ENCODE measurements around the gene CBY1. TPM values are rescaled to one million over a fixed set of nuclear protein-coding genes. Genes with fewer than 3 reads are reported as not detected.
"Not testable (repeated sequence)": the region's sequence is repeated elsewhere in the genome, so short reads cannot be mapped to it uniquely, and the experiment has no call there.

Gene CBY1
- total and polyA plus RNA-seq, 7 donors = 15.4 to 39.5 (median 22.8) TPM

DNA sequence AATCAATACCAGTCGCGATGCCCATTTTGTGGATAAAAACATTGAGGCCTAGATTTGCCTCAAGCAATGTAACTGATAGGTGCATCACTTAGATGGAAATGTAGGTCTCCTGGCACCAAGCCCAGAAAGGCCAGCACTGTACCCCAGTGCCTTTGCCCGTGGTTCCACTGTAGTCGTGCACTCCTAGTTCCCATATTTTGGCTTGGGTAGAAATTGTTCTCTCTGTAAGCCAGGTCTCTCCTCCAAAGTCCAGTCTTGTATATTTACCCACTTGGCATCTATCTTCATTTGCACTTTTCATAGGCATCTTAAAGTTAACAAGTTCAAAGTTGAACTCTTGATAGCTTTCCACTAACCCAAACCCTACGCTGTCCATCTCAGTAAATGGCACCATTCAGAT, 44.9 kb upstream of the CBY1 start:
- ATAC-seq (no peak), DNase-seq (no peak)
- Histone ChIP-seq H3K27me3 (ENCODE audit: insufficient read depth in 3 of 3, low read length in 2 of 3) (no peaks in the 10 kb centered on the region), H3K9me3 (no peaks in the 10 kb centered on the region), H3K36me3 (ENCODE audit: insufficient read depth in 1 of 2, low read depth in 1 of 2) (no peaks in the 10 kb centered on the region), H3K4me3 (no peak overlapping the region), H3K27ac (no peak overlapping the region), H3K4me1 (peaks cover 5% of the 10 kb centered on the region)
- intact Hi-C loops (cut with DNase I) = loop anchor here in 1 of 2 donors (5.0 kb wide), 1 partner anchor 66 kb away; no protein-coding TSS in a partner anchor
- TF ChIP-seq, protein P1, sequence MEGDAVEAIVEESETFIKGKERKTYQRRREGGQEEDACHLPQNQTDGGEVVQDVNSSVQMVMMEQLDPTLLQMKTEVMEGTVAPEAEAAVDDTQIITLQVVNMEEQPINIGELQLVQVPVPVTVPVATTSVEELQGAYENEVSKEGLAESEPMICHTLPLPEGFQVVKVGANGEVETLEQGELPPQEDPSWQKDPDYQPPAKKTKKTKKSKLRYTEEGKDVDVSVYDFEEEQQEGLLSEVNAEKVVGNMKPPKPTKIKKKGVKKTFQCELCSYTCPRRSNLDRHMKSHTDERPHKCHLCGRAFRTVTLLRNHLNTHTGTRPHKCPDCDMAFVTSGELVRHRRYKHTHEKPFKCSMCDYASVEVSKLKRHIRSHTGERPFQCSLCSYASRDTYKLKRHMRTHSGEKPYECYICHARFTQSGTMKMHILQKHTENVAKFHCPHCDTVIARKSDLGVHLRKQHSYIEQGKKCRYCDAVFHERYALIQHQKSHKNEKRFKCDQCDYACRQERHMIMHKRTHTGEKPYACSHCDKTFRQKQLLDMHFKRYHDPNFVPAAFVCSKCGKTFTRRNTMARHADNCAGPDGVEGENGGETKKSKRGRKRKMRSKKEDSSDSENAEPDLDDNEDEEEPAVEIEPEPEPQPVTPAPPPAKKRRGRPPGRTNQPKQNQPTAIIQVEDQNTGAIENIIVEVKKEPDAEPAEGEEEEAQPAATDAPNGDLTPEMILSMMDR (IDR thresholded peaks at IDR 0.05) = no peak
- WGBS, 3 donors = 93 to 98% (median 95%) methylated on average over 5 of the region's 5 CpGs

DNA sequence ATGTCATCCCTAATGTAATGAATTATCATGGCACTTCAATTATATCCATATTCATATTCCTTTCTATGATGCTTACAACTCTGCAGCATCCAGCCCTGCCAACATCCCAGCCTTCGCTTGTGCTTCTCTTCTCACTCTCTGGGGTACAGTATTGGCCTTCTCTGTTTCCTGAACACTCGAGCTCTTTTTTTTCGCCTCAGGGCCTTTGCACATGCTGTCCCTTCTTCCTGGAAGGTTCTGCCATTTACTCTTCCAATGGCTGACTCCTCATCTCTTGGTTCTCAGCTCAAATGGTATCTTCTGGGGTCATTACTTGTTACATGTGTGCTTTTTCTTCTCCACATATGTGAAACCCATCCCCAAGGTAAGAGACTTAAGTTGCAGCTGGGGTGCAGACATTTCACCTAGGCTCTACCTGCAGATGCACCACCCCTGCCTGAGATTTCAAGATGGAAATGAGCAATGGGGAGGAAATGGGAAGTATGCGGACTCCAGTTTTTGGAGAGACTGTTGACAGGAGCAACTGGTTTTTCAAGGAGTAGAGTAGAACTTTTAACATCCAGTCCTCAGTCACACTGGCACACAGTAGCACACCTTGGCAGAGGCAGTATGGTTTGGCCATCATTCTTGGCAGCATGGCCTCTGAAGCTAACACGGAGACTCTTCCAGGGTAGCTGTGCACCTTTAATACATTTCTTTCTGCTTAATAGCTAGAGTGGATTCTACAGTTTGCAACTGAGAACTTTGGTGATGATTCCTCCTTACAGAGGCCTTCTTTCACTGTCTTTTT, 44.0 kb upstream of the CBY1 start:
- peak in 2 of 4 donors; percentile 53 to 56 for ATAC-seq
- 76 to 79% (median 78%) methylated on average over 5 of the region's 5 CpGs for WGBS, 3 donors
- Histone ChIP-seq H3K4me3 (no peak overlapping the region), H3K9me3 (no peaks in the 10 kb centered on the region), H3K27me3 (ENCODE audit: insufficient read depth in 3 of 3, low read length in 2 of 3) (no peaks in the 10 kb centered on the region), H3K27ac (no peak overlapping the region), H3K36me3 (ENCODE audit: insufficient read depth in 1 of 2, low read depth in 1 of 2) (no peaks in the 10 kb centered on the region), H3K4me1 (no peaks in the 10 kb centered on the region)
- TF ChIP-seq, protein P1 (IDR thresholded peaks at IDR 0.05) = no peak
- no peak for DNase-seq
- intact Hi-C loops (cut with DNase I) = loop anchor here in 1 of 2 donors (5.0 kb wide), 1 partner anchor 65 kb away; no protein-coding TSS in a partner anchor

DNA sequence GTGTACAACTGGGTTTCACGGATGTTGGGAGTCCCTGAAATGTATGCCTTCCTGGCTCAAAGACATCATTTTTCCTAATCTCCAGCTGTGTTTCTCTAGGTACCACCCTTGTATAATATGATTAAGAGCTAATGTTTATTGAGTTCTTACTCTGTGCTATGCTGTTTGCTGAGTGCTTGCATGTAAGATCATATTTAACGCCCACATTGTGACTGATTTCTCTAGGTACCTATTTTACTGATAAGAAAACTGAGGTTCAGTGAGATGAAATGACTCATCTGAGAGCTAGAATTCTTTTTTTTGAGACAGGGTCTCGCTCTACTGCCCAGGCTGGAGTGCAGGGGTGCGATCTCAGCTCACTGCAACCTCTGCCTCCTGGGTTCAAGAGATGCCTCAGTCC, 42.9 kb upstream of the CBY1 start:
- peak overlapping the region; percentile 73 for H3K27ac ChIP-seq
- no peaks in the 10 kb centered on the region for H3K36me3 ChIP-seq (ENCODE audit: insufficient read depth in 1 of 2, low read depth in 1 of 2)
- H3K4me1 ChIP-seq = no peaks in the 10 kb centered on the region
- WGBS, 3 donors = 92 to 96% (median 95%) methylated on average over 4 of the region's 4 CpGs
- ATAC-seq = no peak
- no peaks in the 10 kb centered on the region for H3K27me3 ChIP-seq (ENCODE audit: insufficient read depth in 3 of 3, low read length in 2 of 3)
- TF ChIP-seq, protein P1 (IDR thresholded peaks at IDR 0.05) = no peak
- intact Hi-C loops (cut with DNase I) = loop anchor here in 1 of 2 donors (5.0 kb wide), 1 partner anchor 64 kb away; no protein-coding TSS in a partner anchor
- DNase-seq = no peak
- H3K4me3 ChIP-seq = no peak overlapping the region
- H3K9me3 ChIP-seq = no peaks in the 10 kb centered on the region

DNA sequence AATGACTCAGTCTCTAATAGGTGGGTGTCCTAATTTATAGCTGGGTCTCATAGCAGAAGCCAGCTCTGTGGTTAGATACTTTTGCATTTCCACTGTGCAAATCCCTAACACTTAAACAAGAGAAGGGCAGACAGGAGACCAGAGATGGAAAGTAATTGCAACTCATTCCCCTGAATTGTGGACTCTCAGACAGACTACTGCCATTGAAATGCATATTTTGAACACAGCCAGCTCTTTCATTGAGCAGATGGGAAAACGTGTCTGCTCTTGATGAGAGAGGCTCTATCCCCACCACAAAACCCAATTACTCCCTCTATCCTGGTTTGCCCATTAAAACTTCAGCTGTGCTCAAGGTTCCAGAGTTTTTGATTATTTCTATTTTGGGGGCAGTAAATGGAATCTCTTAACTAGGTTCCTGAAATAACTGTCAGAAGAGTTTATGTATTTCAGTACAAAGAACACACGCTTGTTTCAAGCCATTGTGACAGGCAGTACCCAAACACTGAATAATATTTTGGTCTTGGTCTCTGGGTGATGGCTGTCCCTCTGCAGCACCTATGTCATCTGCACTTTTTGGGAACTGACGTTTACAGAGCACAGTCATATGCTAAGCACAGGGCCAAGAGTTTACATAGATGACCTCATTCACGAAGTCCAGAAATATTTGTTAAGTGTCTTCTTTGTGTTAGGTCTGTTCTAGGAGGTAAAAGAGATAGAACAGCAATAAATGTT, 41.9 kb upstream of the CBY1 start:
- no peaks in the 10 kb centered on the region for H3K36me3 ChIP-seq (ENCODE audit: insufficient read depth in 1 of 2, low read depth in 1 of 2)
- TF ChIP-seq, protein P1 (IDR thresholded peaks at IDR 0.05) = no peak
- 41 to 66% (median 52%) methylated on average over 4 of the region's 4 CpGs for WGBS, 3 donors
- no peaks in the 10 kb centered on the region for H3K4me1 ChIP-seq
- DNase-seq (no peak), ATAC-seq (peak; percentile 77 to 89 (median 88))
- H3K4me3 ChIP-seq = no peak overlapping the region
- intact Hi-C loops (cut with DNase I) = loop anchor here in 1 of 2 donors (5.0 kb wide), 1 partner anchor 63 kb away; no protein-coding TSS in a partner anchor
- H3K27ac ChIP-seq = peak overlapping the region; percentile 73
- no peaks in the 10 kb centered on the region for H3K9me3 ChIP-seq
- H3K27me3 ChIP-seq (ENCODE audit: insufficient read depth in 3 of 3, low read length in 2 of 3) = no peaks in the 10 kb centered on the region

DNA sequence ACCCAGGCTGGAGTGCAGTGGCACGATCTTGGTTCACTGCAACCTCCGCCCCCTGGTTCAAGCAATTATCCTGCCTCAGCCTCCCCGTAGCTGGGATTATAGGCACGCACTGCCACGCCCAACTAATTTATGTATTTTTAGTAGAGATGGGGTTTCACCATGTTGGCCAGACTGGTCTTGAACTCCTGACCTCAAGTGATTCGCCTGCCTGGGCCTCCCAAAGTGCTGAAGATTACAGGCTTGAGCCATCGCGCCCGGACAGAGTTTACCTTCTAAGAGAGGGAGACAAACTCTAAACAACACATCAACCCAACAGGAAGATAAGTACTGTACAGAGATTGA, 41.4 kb upstream of the CBY1 start:
- H3K36me3 ChIP-seq (ENCODE audit: insufficient read depth in 1 of 2, low read depth in 1 of 2); H3K4me3 ChIP-seq; intact Hi-C loops (cut with DNase I); H3K27me3 ChIP-seq (ENCODE audit: insufficient read depth in 3 of 3, low read length in 2 of 3); DNase-seq; H3K4me1 ChIP-seq; H3K9me3 ChIP-seq: not testable (repeated sequence)
- 70 to 88% (median 75%) methylated on average over 9 of the region's 9 CpGs for WGBS, 3 donors
- peak overlapping the region; percentile 73 for H3K27ac ChIP-seq
- peak in 3 of 4 donors; percentile 9 to 40 (median 37) for ATAC-seq

All from psoas muscle (tissue), 8 donors.